OCI-LY7 (cell line): ENCODE data around the gene GGACT.

Source experiments
- EZH2phosphoT487 ChIP-seq: fragments of 200-600 bp; sonication (generic); IDR thresholded peaks from 2 replicates; pipeline ENCODE4 v1.6.1; 2018; ENCODE audit warnings: low read depth, borderline replicate concordance, mild to moderate bottlenecking, mixed run types, antibody characterized with exemption, low read length, moderate library complexity, mixed read lengths
- TF ChIP-seq, protein P1 (sequence below): fragments of 200-600 bp; sonication (generic); conservative IDR thresholded peaks from 2 replicates; pipeline ENCODE4 v1.5.1; 2014; ENCODE audit warnings: mild to moderate bottlenecking, antibody characterized with exemption, low read length, moderate library complexity, mixed read lengths

DNA sequence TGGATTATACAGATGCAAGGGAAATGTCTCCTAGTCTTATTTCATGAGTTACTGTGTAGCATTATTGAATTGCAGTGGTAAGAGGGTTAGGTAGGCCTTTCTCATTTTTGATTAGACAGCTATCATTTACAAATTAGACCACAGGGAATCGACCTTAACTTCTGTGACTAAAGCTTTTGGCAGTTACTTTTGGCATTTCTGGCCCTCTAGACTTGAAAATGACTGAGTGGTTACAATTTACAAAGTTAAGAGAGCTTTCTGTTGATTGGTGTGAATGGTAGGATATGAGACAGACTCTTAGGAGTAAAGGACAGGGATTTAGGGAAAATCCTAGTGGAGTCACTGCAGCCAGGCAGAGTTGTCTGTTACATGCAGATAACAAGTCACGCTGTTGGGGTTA is 86.1 kb downstream of the GGACT start:
- TF ChIP-seq, protein P1, sequence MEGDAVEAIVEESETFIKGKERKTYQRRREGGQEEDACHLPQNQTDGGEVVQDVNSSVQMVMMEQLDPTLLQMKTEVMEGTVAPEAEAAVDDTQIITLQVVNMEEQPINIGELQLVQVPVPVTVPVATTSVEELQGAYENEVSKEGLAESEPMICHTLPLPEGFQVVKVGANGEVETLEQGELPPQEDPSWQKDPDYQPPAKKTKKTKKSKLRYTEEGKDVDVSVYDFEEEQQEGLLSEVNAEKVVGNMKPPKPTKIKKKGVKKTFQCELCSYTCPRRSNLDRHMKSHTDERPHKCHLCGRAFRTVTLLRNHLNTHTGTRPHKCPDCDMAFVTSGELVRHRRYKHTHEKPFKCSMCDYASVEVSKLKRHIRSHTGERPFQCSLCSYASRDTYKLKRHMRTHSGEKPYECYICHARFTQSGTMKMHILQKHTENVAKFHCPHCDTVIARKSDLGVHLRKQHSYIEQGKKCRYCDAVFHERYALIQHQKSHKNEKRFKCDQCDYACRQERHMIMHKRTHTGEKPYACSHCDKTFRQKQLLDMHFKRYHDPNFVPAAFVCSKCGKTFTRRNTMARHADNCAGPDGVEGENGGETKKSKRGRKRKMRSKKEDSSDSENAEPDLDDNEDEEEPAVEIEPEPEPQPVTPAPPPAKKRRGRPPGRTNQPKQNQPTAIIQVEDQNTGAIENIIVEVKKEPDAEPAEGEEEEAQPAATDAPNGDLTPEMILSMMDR = no peak
- TF ChIP-seq EZH2phosphoT487 = no peak
